Loucy (cell line): ENCODE measurements around the gene EPB41L2.

Source experiments
- H2AFZ ChIP-seq: fragments of 200-600 bp; sonication (generic); 2 replicates; pipeline ENCODE4 v1.6.0; 2016; ENCODE audit warnings: antibody characterized with exemption, mild to moderate bottlenecking, low read length, moderate library complexity
- H3F3A ChIP-seq: fragments of 200-600 bp; 2 replicates; pipeline ENCODE4 v1.6.0; 2016; ENCODE audit warnings: antibody characterized with exemption, low read depth, mild to moderate bottlenecking
- H3K27me3 ChIP-seq: fragments of 200-600 bp; sonication (generic); 2 replicates; pipeline ENCODE4 v1.6.1; 2014; ENCODE audit warnings: low read length, mild to moderate bottlenecking; ENCODE audit not compliant: insufficient read depth, poor library complexity, severe bottlenecking
- H3K36me3 ChIP-seq: fragments of 200-600 bp; sonication (generic); 2 replicates; pipeline ENCODE4 v1.6.1; 2016; ENCODE audit warnings: low read length; ENCODE audit not compliant: insufficient read depth
- H3K4me1 ChIP-seq: fragments of 200-600 bp; sonication (generic); 2 replicates; pipeline ENCODE4 v1.5.1; 2014; ENCODE audit warnings: low read length, mild to moderate bottlenecking; ENCODE audit not compliant: insufficient read depth, poor library complexity, severe bottlenecking
- H3K4me2 ChIP-seq: fragments of 200-600 bp; sonication (generic); 2 replicates; pipeline ENCODE4 v1.6.0; 2014; ENCODE audit warnings: antibody characterized with exemption, low read length, low read depth, mild to moderate bottlenecking; ENCODE audit not compliant: poor library complexity, severe bottlenecking
- H3K4me3 ChIP-seq: fragments of 200-600 bp; sonication (generic); 2 replicates; pipeline ENCODE4 v1.5.1; 2014; ENCODE audit warnings: low read length, mild to moderate bottlenecking, mixed read lengths; ENCODE audit not compliant: poor library complexity, severe bottlenecking
- H3K79me2 ChIP-seq: fragments of 200-600 bp; sonication (generic); 2 replicates; pipeline ENCODE4 v1.6.1; 2014; ENCODE audit warnings: low read length; ENCODE audit not compliant: insufficient read depth
- H3K9ac ChIP-seq: fragments of 200-600 bp; sonication (generic); 2 replicates; pipeline ENCODE4 v1.6.0; 2014; ENCODE audit warnings: mild to moderate bottlenecking, low read depth, low read length, moderate library complexity; ENCODE audit not compliant: poor library complexity, severe bottlenecking
- H3K9me2 ChIP-seq: fragments of 200-600 bp; sonication (generic); replicated peaks from 2 replicates; pipeline ENCODE4 v1.6.1; 2016; ENCODE audit warnings: low read depth, low read length, mixed read lengths
- H3K9me3 ChIP-seq: fragments of 200-600 bp; sonication (generic); 2 replicates; pipeline ENCODE4 v1.6.1; 2014; ENCODE audit warnings: mild to moderate bottlenecking, antibody characterized with exemption, low read length, low read depth; ENCODE audit not compliant: insufficient read depth
- H4K20me1 ChIP-seq: fragments of 200-600 bp; sonication (generic); 2 replicates; pipeline ENCODE4 v1.6.0; 2014; ENCODE audit warnings: antibody characterized with exemption, low read length, mild to moderate bottlenecking; ENCODE audit not compliant: insufficient read depth, poor library complexity, severe bottlenecking
- CTCF ChIP-seq: fragments of 200-600 bp; sonication (generic); conservative IDR thresholded peaks from 2 replicates; pipeline ENCODE4 v1.5.1; 2014; ENCODE audit warnings: mild to moderate bottlenecking, antibody characterized with exemption, low read length
- EZH2phosphoT487 ChIP-seq: fragments of 200-600 bp; IDR thresholded peaks from 2 replicates; pipeline ENCODE4 v1.6.1; 2018; ENCODE audit warnings: antibody characterized with exemption, mild to moderate bottlenecking, moderate library complexity, borderline replicate concordance

EPB41L2 gene

GRCh38 chr6:131053546-131054240 lies 9.4 kb downstream of the EPB41L2 start:
- no peaks in the 10 kb centered on the region for H3K9me2 ChIP-seq
- H3K4me1 ChIP-seq: peaks cover 13% of the 10 kb centered on the region
- no peaks in the 10 kb centered on the region for H3K27me3 ChIP-seq
- H3F3A ChIP-seq: no peaks in the 10 kb centered on the region
- no peaks in the 10 kb centered on the region for H4K20me1 ChIP-seq
- H3K9me3 ChIP-seq: peaks cover 28% of the 10 kb centered on the region; the same call in 1 of the 2 replicates
- peaks cover 18% of the 10 kb centered on the region; the same call in 1 of the 2 replicates for H3K36me3 ChIP-seq
- no peak overlapping the region for H3K4me2 ChIP-seq
- TF ChIP-seq EZH2phosphoT487 (no peak), CTCF (no peak)
- peaks cover 98% of the 10 kb centered on the region for H3K79me2 ChIP-seq
- no peak overlapping the region for H2AFZ ChIP-seq
- no peak overlapping the region for H3K9ac ChIP-seq
- H3K4me3 ChIP-seq: no peak overlapping the region

GRCh38 chr6:131052181-131052580 lies 10.9 kb downstream of the EPB41L2 start:
- TF ChIP-seq CTCF (no peak), EZH2phosphoT487 (no peak)
- Histone ChIP-seq H3K4me3 (no peak overlapping the region), H3F3A (no peaks in the 10 kb centered on the region), H2AFZ (no peak overlapping the region), H3K4me2 (no peak overlapping the region), H3K4me1 (peaks cover 11% of the 10 kb centered on the region), H4K20me1 (peaks cover 4% of the 10 kb centered on the region), H3K36me3 (peaks cover 18% of the 10 kb centered on the region; the same call in 1 of the 2 replicates), H3K79me2 (peaks cover 97% of the 10 kb centered on the region), H3K27me3 (no peaks in the 10 kb centered on the region), H3K9ac (no peak overlapping the region), H3K9me2 (no peaks in the 10 kb centered on the region), H3K9me3 (peaks cover 28% of the 10 kb centered on the region; the same call in 1 of the 2 replicates)

- no peaks in the 10 kb centered on the region for H3K9me2 ChIP-seq
- H4K20me1 ChIP-seq: peaks cover 4% of the 10 kb centered on the region
- H3K4me3 ChIP-seq: no peak overlapping the region
- no peak overlapping the region for H3K4me2 ChIP-seq
- peaks cover 18% of the 10 kb centered on the region; the same call in 1 of the 2 replicates for H3K36me3 ChIP-seq
- peaks cover 3% of the 10 kb centered on the region for H3K4me1 ChIP-seq
- H3K79me2 ChIP-seq: peaks cover 97% of the 10 kb centered on the region
- peaks cover 28% of the 10 kb centered on the region; the same call in 1 of the 2 replicates for H3K9me3 ChIP-seq
- H3K27me3 ChIP-seq: no peaks in the 10 kb centered on the region
- H3F3A ChIP-seq: no peaks in the 10 kb centered on the region
- no peak overlapping the region for H2AFZ ChIP-seq
- TF ChIP-seq EZH2phosphoT487: no peak
- TF ChIP-seq CTCF: no peak
- no peak overlapping the region for H3K9ac ChIP-seq
Measured at GRCh38 chr6:131051341-131051740, 11.7 kb downstream of the EPB41L2 start.
